ENCODE data around the gene PHACTR1. TPM values are rescaled to one million over a fixed set of nuclear protein-coding genes. Genes with fewer than 3 reads are reported as not detected.

PHACTR1 gene
- total RNA-seq, 2 donors from 2014 or later = 2.8 to 6.3 TPM

DNA sequence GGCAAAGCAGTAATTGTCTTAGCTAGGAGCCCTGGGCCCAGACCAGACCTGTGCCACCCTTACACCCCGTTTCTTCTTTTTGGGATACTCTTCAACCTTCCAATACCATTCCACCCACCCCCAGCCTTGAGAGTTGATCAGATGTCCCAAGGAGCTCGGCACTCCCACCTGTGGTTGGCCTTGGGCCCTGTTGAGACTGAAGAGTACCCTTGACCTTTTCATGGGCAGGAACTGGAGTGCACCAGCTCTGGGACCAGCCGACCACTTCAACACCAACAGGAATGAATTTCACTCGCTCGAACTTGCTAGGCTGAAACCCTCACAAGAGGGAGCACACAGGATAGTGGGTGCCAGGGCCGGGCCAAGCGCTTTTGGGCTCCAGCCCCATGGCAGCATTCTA is 273.6 kb downstream of the PHACTR1 start:
- H3K27me3 Mint-ChIP-seq (ENCODE audit: insufficient read depth) = peaks cover 7% of the 10 kb centered on the region
- no peak overlapping the region for H3K27ac ChIP-seq (ENCODE audit: low read depth, low read length)
- H3K36me3 Mint-ChIP-seq (ENCODE audit: low read depth) = no peaks in the 10 kb centered on the region
- no peaks in the 10 kb centered on the region for H3K36me3 ChIP-seq (ENCODE audit: control insufficient read depth, insufficient read depth, low read length)
- H3K4me3 Mint-ChIP-seq = no peak overlapping the region
- H3K9me3 ChIP-seq (ENCODE audit: control insufficient read depth, low read length) = peaks cover 12% of the 10 kb centered on the region
- H3K27ac Mint-ChIP-seq = no peak overlapping the region
- peaks cover 17% of the 10 kb centered on the region for H3K9me3 Mint-ChIP-seq
- TF ChIP-seq, protein P1, sequence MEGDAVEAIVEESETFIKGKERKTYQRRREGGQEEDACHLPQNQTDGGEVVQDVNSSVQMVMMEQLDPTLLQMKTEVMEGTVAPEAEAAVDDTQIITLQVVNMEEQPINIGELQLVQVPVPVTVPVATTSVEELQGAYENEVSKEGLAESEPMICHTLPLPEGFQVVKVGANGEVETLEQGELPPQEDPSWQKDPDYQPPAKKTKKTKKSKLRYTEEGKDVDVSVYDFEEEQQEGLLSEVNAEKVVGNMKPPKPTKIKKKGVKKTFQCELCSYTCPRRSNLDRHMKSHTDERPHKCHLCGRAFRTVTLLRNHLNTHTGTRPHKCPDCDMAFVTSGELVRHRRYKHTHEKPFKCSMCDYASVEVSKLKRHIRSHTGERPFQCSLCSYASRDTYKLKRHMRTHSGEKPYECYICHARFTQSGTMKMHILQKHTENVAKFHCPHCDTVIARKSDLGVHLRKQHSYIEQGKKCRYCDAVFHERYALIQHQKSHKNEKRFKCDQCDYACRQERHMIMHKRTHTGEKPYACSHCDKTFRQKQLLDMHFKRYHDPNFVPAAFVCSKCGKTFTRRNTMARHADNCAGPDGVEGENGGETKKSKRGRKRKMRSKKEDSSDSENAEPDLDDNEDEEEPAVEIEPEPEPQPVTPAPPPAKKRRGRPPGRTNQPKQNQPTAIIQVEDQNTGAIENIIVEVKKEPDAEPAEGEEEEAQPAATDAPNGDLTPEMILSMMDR (conservative IDR thresholded peaks at IDR 0.05) = no peak
- no peaks in the 10 kb centered on the region for H3K4me1 ChIP-seq (ENCODE audit: control insufficient read depth, insufficient read depth, low read length)
- H3K9ac ChIP-seq (ENCODE audit: extremely low read depth, low read length, poor library complexity, severe bottlenecking) = no peak overlapping the region
- WGBS, 2 experiments (ENCODE audit: insufficient coverage in 1 of 2, insufficient read length in 1 of 2) = 93 to 94% methylated on average over 6 to 7 of the region's 7 CpGs
- H3K27me3 ChIP-seq (ENCODE audit: control insufficient read depth, insufficient read depth, low read length, poor library complexity, severe bottlenecking) = no peaks in the 10 kb centered on the region
- DNase-seq = no peak
- no peaks in the 10 kb centered on the region for H3K4me1 Mint-ChIP-seq
- H3K4me3 ChIP-seq (ENCODE audit: low read length) = no peak overlapping the region

DNA sequence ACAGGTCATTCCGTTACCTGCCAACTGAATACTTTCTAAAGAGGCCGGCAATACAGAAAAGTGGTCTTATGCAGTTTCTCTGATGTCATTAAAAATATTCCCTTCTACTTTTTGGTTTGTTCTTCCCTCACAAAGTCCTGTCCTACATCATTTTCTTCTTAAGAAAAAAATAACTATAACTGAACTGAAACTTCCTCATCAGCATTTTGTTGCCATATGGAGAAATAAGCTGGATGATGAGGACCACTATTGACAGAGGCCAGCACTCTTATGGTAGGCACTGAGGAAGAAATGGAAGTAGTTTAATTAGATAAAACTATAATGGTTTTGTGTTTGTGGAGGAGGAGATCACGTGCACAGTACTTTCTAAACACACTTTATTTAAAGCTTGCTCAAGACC is 274.9 kb downstream of the PHACTR1 start:
- DNase-seq = no peak
- Histone ChIP-seq H3K4me3 (ENCODE audit: low read length) (no peak overlapping the region), H3K4me1 (ENCODE audit: control insufficient read depth, insufficient read depth, low read length) (no peaks in the 10 kb centered on the region), H3K27me3 (ENCODE audit: control insufficient read depth, insufficient read depth, low read length, poor library complexity, severe bottlenecking) (no peaks in the 10 kb centered on the region), H3K9ac (ENCODE audit: extremely low read depth, low read length, poor library complexity, severe bottlenecking) (no peak overlapping the region), H3K36me3 (ENCODE audit: control insufficient read depth, insufficient read depth, low read length) (no peaks in the 10 kb centered on the region), H3K9me3 (ENCODE audit: control insufficient read depth, low read length) (peaks cover 12% of the 10 kb centered on the region), H3K27ac (ENCODE audit: low read depth, low read length) (no peak overlapping the region)
- H3K27me3 Mint-ChIP-seq (ENCODE audit: insufficient read depth) = peaks cover 4% of the 10 kb centered on the region
- TF ChIP-seq, protein P1 (conservative IDR thresholded peaks at IDR 0.05) = no peak
- no peak overlapping the region for H3K4me3 Mint-ChIP-seq
- no peak overlapping the region for H3K27ac Mint-ChIP-seq
- no peaks in the 10 kb centered on the region for H3K36me3 Mint-ChIP-seq (ENCODE audit: low read depth)
- WGBS, 2 experiments (ENCODE audit: insufficient coverage in 1 of 2, insufficient read length in 1 of 2) = 92 to 100% methylated on average over 2 to 3 of the region's 3 CpGs
- peaks cover 17% of the 10 kb centered on the region for H3K9me3 Mint-ChIP-seq
- H3K4me1 Mint-ChIP-seq = no peaks in the 10 kb centered on the region

DNA sequence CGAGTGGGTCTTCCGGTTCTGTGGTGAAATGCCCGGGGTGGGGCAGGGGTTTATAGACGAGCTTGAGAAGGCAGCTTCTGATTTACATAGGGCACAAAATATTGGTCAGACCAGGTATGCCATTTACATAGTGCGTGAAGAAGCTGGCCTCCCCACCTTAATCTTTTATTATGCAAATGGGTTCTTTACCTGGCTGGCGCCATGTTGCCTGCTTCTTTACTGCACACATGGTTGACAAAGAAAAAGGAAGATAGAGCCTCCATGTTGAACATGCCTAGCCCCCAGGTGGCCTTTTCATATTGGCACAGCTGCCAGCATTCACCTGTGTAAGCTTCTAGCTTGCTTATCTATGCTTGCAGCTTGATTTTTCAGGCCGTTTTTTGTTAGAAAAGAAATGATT is 276.2 kb downstream of the PHACTR1 start:
- H3K4me3 ChIP-seq (ENCODE audit: low read length) = no peak overlapping the region
- no peak overlapping the region for H3K9ac ChIP-seq (ENCODE audit: extremely low read depth, low read length, poor library complexity, severe bottlenecking)
- peaks cover 12% of the 10 kb centered on the region for H3K9me3 ChIP-seq (ENCODE audit: control insufficient read depth, low read length)
- H3K36me3 ChIP-seq (ENCODE audit: control insufficient read depth, insufficient read depth, low read length) = no peaks in the 10 kb centered on the region
- no peaks in the 10 kb centered on the region for H3K4me1 Mint-ChIP-seq
- H3K27ac ChIP-seq (ENCODE audit: low read depth, low read length) = no peak overlapping the region
- no peak overlapping the region for H3K4me3 Mint-ChIP-seq
- no peak overlapping the region for H3K27ac Mint-ChIP-seq
- 87 to 93% methylated on average over 5 to 7 of the region's 7 CpGs for WGBS, 2 experiments (ENCODE audit: insufficient coverage in 1 of 2, insufficient read length in 1 of 2)
- TF ChIP-seq, protein P1 (conservative IDR thresholded peaks at IDR 0.05) = no peak
- no peaks in the 10 kb centered on the region for H3K36me3 Mint-ChIP-seq (ENCODE audit: low read depth)
- peaks cover 4% of the 10 kb centered on the region for H3K27me3 Mint-ChIP-seq (ENCODE audit: insufficient read depth)
- H3K4me1 ChIP-seq (ENCODE audit: control insufficient read depth, insufficient read depth, low read length) = no peaks in the 10 kb centered on the region
- no peaks in the 10 kb centered on the region for H3K27me3 ChIP-seq (ENCODE audit: control insufficient read depth, insufficient read depth, low read length, poor library complexity, severe bottlenecking)
- H3K9me3 Mint-ChIP-seq = peaks cover 17% of the 10 kb centered on the region
- no peak for DNase-seq
